ENCODE measurements around the gene IKBKE.
"Not testable (repeated sequence)": the region's sequence is repeated elsewhere in the genome, so short reads cannot be mapped to it uniquely, and the experiment has no call there.

Gene IKBKE

GRCh38 chr1:206472454-206472853 is 2.2 kb downstream of the IKBKE start:
- in situ Hi-C loops (cut with HindIII; ENCODE audit: low sequenced_read_pairs) = no loop called here

DNA sequence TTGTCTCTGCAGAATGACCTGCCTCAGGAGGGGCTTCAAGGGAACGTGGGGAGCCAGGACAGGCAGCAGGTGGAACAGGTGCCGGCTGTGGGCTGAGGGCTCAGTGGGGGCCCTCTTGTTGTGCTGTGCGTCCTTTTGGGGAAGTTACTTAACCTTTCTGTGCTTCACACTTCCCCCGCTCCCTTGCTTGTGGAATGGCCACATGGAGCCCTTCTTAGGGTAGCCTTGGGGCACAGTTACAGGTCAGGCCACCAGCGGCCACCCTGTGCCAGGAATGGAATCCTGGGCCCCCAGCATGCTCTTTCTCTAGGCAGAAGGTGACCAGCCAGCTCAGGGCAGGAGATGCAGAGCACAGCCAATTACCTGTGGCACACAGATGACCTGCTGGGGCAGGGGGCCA is 2.6 kb downstream of the IKBKE start:
- in situ Hi-C loops (cut with HindIII; ENCODE audit: low sequenced_read_pairs) = no loop called here

- in situ Hi-C loops (cut with HindIII; ENCODE audit: low sequenced_read_pairs) = no loop called here
These were observed 5.8 kb downstream of the IKBKE start for GRCh38 chr1:206476058-206476457.

GRCh38 chr1:206476591-206476990 is 6.3 kb downstream of the IKBKE start:
- in situ Hi-C loops (cut with HindIII; ENCODE audit: low sequenced_read_pairs) = no loop called here

- in situ Hi-C loops (cut with HindIII; ENCODE audit: low sequenced_read_pairs) = no loop called here
These were observed 6.8 kb downstream of the IKBKE start for GRCh38 chr1:206477110-206477509.

DNA sequence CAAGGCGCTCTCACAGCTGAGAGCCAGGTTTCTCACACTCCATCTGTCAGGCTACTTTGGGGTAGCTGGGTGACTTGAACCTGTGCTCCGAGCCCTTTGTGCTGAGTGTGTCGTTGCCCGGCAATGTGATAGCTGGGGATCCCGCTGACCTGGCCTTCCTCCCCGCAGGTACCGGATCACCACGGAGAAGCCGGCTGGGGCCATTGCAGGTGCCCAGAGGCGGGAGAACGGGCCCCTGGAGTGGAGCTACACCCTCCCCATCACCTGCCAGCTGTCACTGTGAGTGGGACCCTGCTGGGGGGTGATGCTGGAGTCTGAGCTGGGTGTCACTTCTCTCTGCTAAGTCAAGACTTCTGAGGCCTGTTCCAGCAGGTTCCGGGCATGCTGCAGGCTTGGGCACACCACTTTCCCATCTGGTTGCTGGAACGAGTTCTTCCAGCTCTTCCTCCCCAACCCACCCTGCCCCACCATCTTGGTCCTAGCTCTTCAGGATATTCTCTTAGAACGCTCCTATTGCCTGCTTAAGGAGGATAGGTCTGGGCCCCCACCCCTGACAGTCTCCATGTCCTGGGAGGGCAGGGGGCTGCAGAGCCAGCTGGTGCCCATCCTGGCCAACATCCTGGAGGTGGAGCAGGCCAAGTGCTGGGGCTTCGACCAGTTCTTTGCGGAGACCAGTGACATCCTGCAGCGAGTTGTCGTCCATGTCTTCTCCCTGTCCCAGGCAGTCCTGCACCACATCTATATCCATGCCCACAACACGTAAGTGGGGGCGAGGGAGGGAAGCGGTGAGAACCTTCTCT is 7.5 kb downstream of the IKBKE start:
- in situ Hi-C loops (cut with HindIII; ENCODE audit: low sequenced_read_pairs) = no loop called here

GRCh38 chr1:206478746-206479145 is 8.5 kb downstream of the IKBKE start:
- in situ Hi-C loops (cut with HindIII; ENCODE audit: low sequenced_read_pairs) = no loop called here

GRCh38 chr1:206479183-206480125 is 9.2 kb downstream of the IKBKE start:
- in situ Hi-C loops (cut with HindIII; ENCODE audit: low sequenced_read_pairs) = no loop called here

- in situ Hi-C loops (cut with HindIII; ENCODE audit: low sequenced_read_pairs) = no loop called here
These were observed 9.9 kb downstream of the IKBKE start for GRCh38 chr1:206480211-206480610.

- in situ Hi-C loops (cut with HindIII; ENCODE audit: low sequenced_read_pairs) = no loop called here
These were observed 12.3 kb downstream of the IKBKE start for GRCh38 chr1:206482611-206483010.

DNA sequence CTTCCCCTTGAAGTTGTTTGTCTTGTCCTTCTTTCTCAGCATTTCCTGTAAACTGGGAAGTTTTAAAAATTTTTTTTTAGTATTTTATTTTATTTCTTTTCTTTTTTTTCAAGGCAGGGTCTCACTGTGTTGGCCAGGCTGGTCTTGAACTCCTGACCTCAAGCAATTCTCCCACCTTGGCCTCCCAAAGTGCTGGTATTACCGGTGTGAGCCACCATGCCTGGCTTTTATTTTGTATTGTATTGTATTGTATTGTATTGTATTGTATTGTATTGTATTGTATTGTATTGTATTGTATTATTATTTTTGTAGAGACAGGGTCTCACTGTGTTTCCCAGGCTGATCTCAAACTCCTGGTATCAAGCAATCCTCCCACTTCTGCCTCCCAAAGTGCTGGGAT is 13.6 kb downstream of the IKBKE start:
- in situ Hi-C loops (cut with HindIII; ENCODE audit: low sequenced_read_pairs) = not testable (repeated sequence)

GRCh38 chr1:206484901-206485300 is 14.6 kb downstream of the IKBKE start:
- in situ Hi-C loops (cut with HindIII; ENCODE audit: low sequenced_read_pairs) = no loop called here

- in situ Hi-C loops (cut with HindIII; ENCODE audit: low sequenced_read_pairs) = no loop called here
These were observed 16.9 kb downstream of the IKBKE start for GRCh38 chr1:206486995-206487788.

- in situ Hi-C loops (cut with HindIII; ENCODE audit: low sequenced_read_pairs) = no loop called here
These were observed 17.7 kb downstream of the IKBKE start for GRCh38 chr1:206487970-206488369.

DNA sequence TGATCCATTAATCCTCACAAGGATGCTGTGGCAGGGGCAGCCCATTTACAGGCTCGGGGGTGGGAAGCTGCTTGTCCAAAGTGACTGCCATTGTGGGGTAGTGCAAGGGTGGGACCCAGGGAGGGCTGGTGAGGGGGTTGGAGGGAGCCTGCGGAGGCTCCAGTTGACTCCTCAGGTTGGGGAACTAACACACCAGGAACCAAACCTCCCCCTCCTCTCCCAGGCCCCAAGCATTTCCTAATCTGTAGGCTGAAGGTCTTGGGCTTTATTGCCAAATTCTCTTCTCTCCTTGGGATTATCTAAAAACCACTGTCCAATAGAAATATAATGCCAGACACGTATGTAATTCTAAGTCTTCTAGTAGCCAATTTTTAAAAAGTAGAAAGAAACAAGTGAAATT is 18.2 kb downstream of the IKBKE start:
- in situ Hi-C loops (cut with HindIII; ENCODE audit: low sequenced_read_pairs) = no loop called here

DNA sequence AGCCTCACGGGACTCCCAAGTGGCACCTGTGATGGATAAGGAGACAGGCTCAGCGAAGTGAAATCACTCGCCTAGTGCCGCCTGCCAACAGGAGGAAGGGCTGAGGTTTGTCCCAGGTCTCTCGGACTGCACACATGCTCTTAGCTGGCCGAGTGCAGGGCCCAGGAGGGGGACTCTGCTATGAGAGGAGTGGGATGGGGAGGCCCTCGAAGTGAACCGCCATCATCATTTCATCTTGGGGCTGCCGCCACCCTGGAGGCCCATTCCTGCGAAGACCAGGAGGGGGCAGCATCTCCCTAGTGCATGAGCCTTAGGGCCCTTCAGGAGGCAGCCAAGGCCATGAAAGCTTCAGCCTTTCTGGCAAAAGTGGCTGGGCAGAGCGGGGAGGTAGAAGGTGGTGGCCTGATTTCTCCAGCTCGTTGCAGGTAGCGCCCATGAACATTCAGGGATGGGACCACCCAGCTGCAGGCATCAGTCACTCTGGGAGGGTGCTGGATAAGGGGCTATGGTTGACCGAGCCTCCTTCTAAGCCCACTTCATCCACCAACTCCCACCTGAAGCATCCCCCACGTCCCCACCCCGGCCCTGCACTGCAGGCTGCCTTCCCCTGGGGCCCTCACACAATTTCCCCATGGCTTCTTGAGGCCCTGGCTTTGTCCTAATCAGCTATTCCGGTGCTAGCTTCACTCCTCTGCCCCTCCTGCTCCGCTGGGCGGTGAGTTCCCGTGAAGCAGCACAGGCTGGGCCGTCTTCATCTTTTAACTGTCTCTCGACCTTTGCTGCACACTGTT is 19.9 kb downstream of the IKBKE start:
- in situ Hi-C loops (cut with HindIII; ENCODE audit: low sequenced_read_pairs) = loop anchor here (5.0 kb wide), 2 partner anchors 62 to 112 kb away; no protein-coding TSS in a partner anchor

DNA sequence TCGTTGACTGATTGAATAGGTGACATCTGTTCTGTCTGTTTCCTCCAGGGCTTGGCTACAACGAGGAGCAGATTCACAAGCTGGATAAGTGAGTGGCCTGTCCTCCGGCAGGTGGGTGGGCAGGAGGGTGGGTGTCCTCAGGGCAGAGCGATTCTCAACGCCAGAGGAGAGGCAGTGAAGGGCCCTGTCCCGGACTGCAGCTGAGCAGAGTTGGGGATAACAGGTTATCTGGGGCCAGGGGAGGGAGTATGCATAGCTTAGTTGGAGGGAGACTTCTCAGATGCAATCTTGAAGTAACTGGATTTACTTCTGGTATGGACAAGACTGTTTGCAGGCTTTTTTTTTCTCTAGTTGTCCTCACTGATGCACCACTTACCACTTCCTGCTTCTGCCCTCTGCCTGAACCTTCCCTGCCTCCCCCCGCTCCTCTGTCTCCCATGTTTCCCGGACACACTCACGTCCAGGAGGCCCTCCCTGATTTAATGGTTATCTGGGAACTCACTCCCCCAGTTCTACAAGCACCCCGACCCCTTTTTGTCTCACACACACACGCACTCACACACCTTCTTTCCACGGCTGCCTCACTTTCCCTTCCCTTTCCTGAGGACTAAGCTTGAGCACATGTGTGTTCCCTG is 20.6 kb downstream of the IKBKE start:
- in situ Hi-C loops (cut with HindIII; ENCODE audit: low sequenced_read_pairs) = loop anchor here (5.0 kb wide), 2 partner anchors 61 to 111 kb away; no protein-coding TSS in a partner anchor

DNA sequence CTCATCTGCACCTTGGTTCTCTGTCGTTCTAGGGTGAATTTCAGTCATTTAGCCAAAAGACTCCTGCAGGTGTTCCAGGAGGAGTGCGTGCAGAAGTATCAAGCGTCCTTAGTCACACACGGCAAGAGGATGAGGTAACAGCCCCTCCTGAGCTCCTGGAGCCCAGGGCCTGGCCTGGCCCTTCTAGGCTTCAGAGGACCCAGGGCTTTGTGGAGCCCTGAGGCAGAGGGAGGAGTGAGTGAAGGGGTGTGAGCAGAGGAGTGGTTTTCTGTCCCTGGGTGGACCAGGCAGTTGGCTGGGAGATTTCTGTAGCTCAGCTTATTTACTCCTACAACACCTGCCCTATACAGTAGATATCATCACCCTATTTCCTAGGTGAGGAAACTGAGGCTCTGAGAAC is 21.3 kb downstream of the IKBKE start:
- in situ Hi-C loops (cut with HindIII; ENCODE audit: low sequenced_read_pairs) = loop anchor here (5.0 kb wide), 2 partner anchors 61 to 111 kb away; no protein-coding TSS in a partner anchor

DNA sequence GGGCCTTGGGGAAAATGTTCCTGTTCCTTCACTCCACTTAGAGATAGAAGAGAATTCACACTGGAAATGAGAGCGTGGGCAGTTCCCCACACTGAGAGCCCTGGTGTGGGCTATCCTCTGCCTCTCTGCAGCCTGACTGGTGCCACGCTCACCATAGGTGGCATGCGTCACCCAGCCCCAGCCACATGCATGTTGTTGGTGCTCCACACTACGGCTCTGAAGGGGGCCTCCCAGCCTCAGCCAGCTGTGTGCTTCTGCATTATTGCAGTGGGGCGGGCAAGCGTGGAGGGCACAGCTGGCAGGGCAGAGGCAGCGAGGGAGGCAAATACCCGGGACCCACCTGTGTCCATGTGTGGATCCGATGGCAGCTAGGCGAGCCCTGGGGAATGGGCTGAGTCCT is 22.3 kb downstream of the IKBKE start:
- in situ Hi-C loops (cut with HindIII; ENCODE audit: low sequenced_read_pairs) = loop anchor here (5.0 kb wide), 2 partner anchors 60 to 110 kb away; no protein-coding TSS in a partner anchor

All from endothelial cell of hepatic sinusoid (primary cell).